ENCODE measurements around the gene PLCH2.
"Not testable (repeated sequence)": the region's sequence is repeated elsewhere in the genome, so short reads cannot be mapped to it uniquely, and the experiment has no call there.

PLCH2 gene

GRCh38 chr1:2443277-2444137 is 32.6 kb upstream of the PLCH2 start:
- no peak for FAIRE-seq

GRCh38 chr1:2444138-2444591 is 31.9 kb upstream of the PLCH2 start:
- no peak for FAIRE-seq

- FAIRE-seq, result no peak
Measured at GRCh38 chr1:2445162-2445822, 30.8 kb upstream of the PLCH2 start.

- no peak for FAIRE-seq
Measured at GRCh38 chr1:2445823-2446215, 30.3 kb upstream of the PLCH2 start.

GRCh38 chr1:2446394-2446793 is 29.7 kb upstream of the PLCH2 start:
- FAIRE-seq, result no peak

GRCh38 chr1:2446861-2447260 is 29.2 kb upstream of the PLCH2 start:
- FAIRE-seq, result no peak

GRCh38 chr1:2447276-2448097 is 28.6 kb upstream of the PLCH2 start:
- no peak for FAIRE-seq

GRCh38 chr1:2448098-2448445 is 28.0 kb upstream of the PLCH2 start:
- no peak for FAIRE-seq

- FAIRE-seq, result no peak
Measured at GRCh38 chr1:2449636-2450454, 26.2 kb upstream of the PLCH2 start.

- no peak for FAIRE-seq
Measured at GRCh38 chr1:2451741-2452140, 24.3 kb upstream of the PLCH2 start.

- no peak for FAIRE-seq
Measured at GRCh38 chr1:2452201-2452931, 23.7 kb upstream of the PLCH2 start.

GRCh38 chr1:2452932-2453315 is 23.2 kb upstream of the PLCH2 start:
- no peak for FAIRE-seq

- no peak for FAIRE-seq
Measured at GRCh38 chr1:2454227-2454626, 21.9 kb upstream of the PLCH2 start.

- no peak for FAIRE-seq
Measured at GRCh38 chr1:2455757-2456156, 20.3 kb upstream of the PLCH2 start.

- FAIRE-seq, result no peak
Measured at GRCh38 chr1:2457444-2457843, 18.6 kb upstream of the PLCH2 start.

- no peak for FAIRE-seq
Measured at GRCh38 chr1:2458687-2459086, 17.4 kb upstream of the PLCH2 start.

GRCh38 chr1:2459102-2459753 is 16.9 kb upstream of the PLCH2 start:
- FAIRE-seq, result not testable (repeated sequence)

- no peak for FAIRE-seq
Measured at GRCh38 chr1:2459757-2460156, 16.3 kb upstream of the PLCH2 start.

GRCh38 chr1:2460203-2460602 is 15.9 kb upstream of the PLCH2 start:
- no peak for FAIRE-seq

- no peak for FAIRE-seq
Measured at GRCh38 chr1:2460996-2461751, 14.9 kb upstream of the PLCH2 start.

GRCh38 chr1:2462819-2463218 is 13.3 kb upstream of the PLCH2 start:
- FAIRE-seq, result no peak
